ENCODE results near the gene ASAP3. TPM values are rescaled to one million over a fixed set of nuclear protein-coding genes. Genes with fewer than 3 reads are reported as not detected.

The ASAP3 gene
- total RNA-seq, 4 donors from 2014 or later, result 17.6 to 39.0 (median 30.5) TPM

- peaks cover 0 to 23% (median 0%) of the 10 kb centered on the region in 3 donors for H3K36me3 ChIP-seq
- peaks cover 16 to 64% (median 18%) of the 10 kb centered on the region in 3 donors for H3K4me1 ChIP-seq
- intact Hi-C loops (cut with DNase I), result no loop called here
- DNase-seq, result no peak
- no peaks in the 10 kb centered on the region for H3K9me3 ChIP-seq
- no peaks in the 10 kb centered on the region for H3K27me3 ChIP-seq
- WGBS, 2 donors, result 91 to 97% methylated on average over 3 of the region's 3 CpGs
- peak overlapping the region in 1 of 4 donors; percentile 5 for H3K27ac ChIP-seq
- no peak for TF ChIP-seq POLR2A (IDR thresholded peaks at IDR 0.05)
- TF ChIP-seq CTCF (IDR thresholded peaks at IDR 0.05), result no peak
- H3K4me3 ChIP-seq, result no peak overlapping the region
Measured at GRCh38 chr1:23453455-23454000, 30.5 kb downstream of the ASAP3 start.

GRCh38 chr1:23452011-23452411, 32.0 kb downstream of the ASAP3 start:
- intact Hi-C loops (cut with DNase I), result no loop called here
- peaks cover 16 to 70% (median 18%) of the 10 kb centered on the region in 3 donors for H3K4me1 ChIP-seq

GRCh38 chr1:23451441-23451840, 32.5 kb downstream of the ASAP3 start:
- 11 to 50% methylated on average over 1 of the region's 1 CpG for WGBS, 2 donors
- no peak overlapping the region for H3K4me3 ChIP-seq

More at GRCh38 chr1:23452011-23452411, 32.0 kb downstream of the ASAP3 start:
- WGBS, 2 donors, result no CpG with 5 or more reads among the region's 5 CpGs
- H3K9me3 ChIP-seq, result no peaks in the 10 kb centered on the region
- DNase-seq, result no peak
- peak overlapping the region; percentile 70 to 82 (median 76) for H3K27ac ChIP-seq
- H3K4me3 ChIP-seq, result no peak overlapping the region
- H3K27me3 ChIP-seq, result no peaks in the 10 kb centered on the region
- H3K36me3 ChIP-seq, result peaks cover 0 to 27% (median 0%) of the 10 kb centered on the region in 3 donors
- TF ChIP-seq CTCF (IDR thresholded peaks at IDR 0.05) (no peak), POLR2A (IDR thresholded peaks at IDR 0.05) (no peak)

GRCh38 chr1:23450894-23451293, 33.1 kb downstream of the ASAP3 start:
- DNase-seq, result no peak
- Histone ChIP-seq H3K4me3 (no peak overlapping the region), H3K27me3 (no peaks in the 10 kb centered on the region), H3K4me1 (peaks cover 16 to 72% (median 18%) of the 10 kb centered on the region in 3 donors), H3K36me3 (peaks cover 0 to 25% (median 0%) of the 10 kb centered on the region in 3 donors), H3K9me3 (no peaks in the 10 kb centered on the region), H3K27ac (peak overlapping the region in 3 of 4 donors; percentile 7 to 80 (median 70))
- TF ChIP-seq POLR2A (IDR thresholded peaks at IDR 0.05) (no peak), CTCF (IDR thresholded peaks at IDR 0.05) (no peak)
- intact Hi-C loops (cut with DNase I), result no loop called here
- 79 to 85% methylated on average over 3 to 4 of the region's 4 CpGs for WGBS, 2 donors

More at GRCh38 chr1:23451441-23451840, 32.5 kb downstream of the ASAP3 start:
- H3K27ac ChIP-seq, result peak overlapping the region; percentile 70 to 82 (median 76)
- H3K4me1 ChIP-seq, result peaks cover 16 to 72% (median 18%) of the 10 kb centered on the region in 3 donors
- intact Hi-C loops (cut with DNase I), result no loop called here
- H3K9me3 ChIP-seq, result no peaks in the 10 kb centered on the region
- TF ChIP-seq POLR2A (IDR thresholded peaks at IDR 0.05) (no peak), CTCF (IDR thresholded peaks at IDR 0.05) (no peak)
- DNase-seq, result no peak
- no peaks in the 10 kb centered on the region for H3K27me3 ChIP-seq
- H3K36me3 ChIP-seq, result peaks cover 0 to 27% (median 0%) of the 10 kb centered on the region in 3 donors

- H3K4me3 ChIP-seq, result no peak overlapping the region
- H3K9me3 ChIP-seq, result no peaks in the 10 kb centered on the region
- DNase-seq, result no peak
- TF ChIP-seq CTCF (IDR thresholded peaks at IDR 0.05), result no peak
- no peak for TF ChIP-seq POLR2A (IDR thresholded peaks at IDR 0.05)
- peaks cover 0 to 15% (median 0%) of the 10 kb centered on the region in 3 donors for H3K36me3 ChIP-seq
- H3K27ac ChIP-seq, result peak overlapping the region in 2 of 4 donors; percentile 14 to 26
- WGBS, 2 donors, result 81 to 82% methylated on average over 2 to 4 of the region's 4 CpGs
- H3K4me1 ChIP-seq, result peaks cover 18 to 80% (median 20%) of the 10 kb centered on the region in 3 donors
- intact Hi-C loops (cut with DNase I), result no loop called here
- H3K27me3 ChIP-seq, result no peaks in the 10 kb centered on the region
Measured at GRCh38 chr1:23449958-23450357, 34.0 kb downstream of the ASAP3 start.
